Measurements from ENCODE around the gene SETD2. TPM values are rescaled to one million over a fixed set of nuclear protein-coding genes. Genes with fewer than 3 reads are reported as not detected.

SETD2 gene
- total RNA-seq, 2 experiments from 2014 or later: 87.3 to 87.4 TPM

- no peak overlapping the region for H3K4me3 ChIP-seq (ENCODE audit: low read length)
- CTCF ChIA-PET: interaction anchor here (1.2 to 1.9 kb wide), 2 partner anchors 51 to 55 kb away, joined by 3 to 5 read pairs; partner anchors contain the start of gene SETD2
- no peak overlapping the region for H3K27ac Mint-ChIP-seq
Observed at GRCh38 chr3:47113669-47114365, 50.1 kb downstream of the SETD2 start.

GRCh38 chr3:47112997-47113396 lies 50.9 kb downstream of the SETD2 start:
- no peaks in the 10 kb centered on the region for H3K9me3 Mint-ChIP-seq
- intact Hi-C loops (cut with DNase I, micrococcal nuclease): loop anchor here in 1 of 2 experiments (5.0 kb wide), 1 partner anchor 64 kb away; no protein-coding TSS in a partner anchor

More at GRCh38 chr3:47113669-47114365, 50.1 kb downstream of the SETD2 start:
- Mint-ChIP-seq H3K9me3 (no peaks in the 10 kb centered on the region), H3K4me1 (ENCODE audit: low read depth) (peaks cover 19% of the 10 kb centered on the region), H3K4me3 (no peak overlapping the region), H3K27me3 (no peaks in the 10 kb centered on the region), H3K36me3 (ENCODE audit: low read depth) (peaks cover 87% of the 10 kb centered on the region)
- Histone ChIP-seq H3K36me3 (ENCODE audit: insufficient read depth, low read length) (peaks cover 71% of the 10 kb centered on the region), H3K9me3 (ENCODE audit: control insufficient read depth in 1 of 2, insufficient read depth in 1 of 2, low read length in 2 of 2) (no peaks in the 10 kb centered on the region), H3K4me1 (ENCODE audit: insufficient read depth, low read length) (no peaks in the 10 kb centered on the region), H3K27me3 (ENCODE audit: control insufficient read depth in 1 of 2, insufficient read depth in 2 of 2, low read length in 2 of 2) (no peaks in the 10 kb centered on the region), H3K27ac (ENCODE audit: low read depth in 1 of 2, low read length in 2 of 2) (no peak overlapping the region)
- POLR2A ChIA-PET: no interaction called here
- intact Hi-C loops (cut with DNase I, micrococcal nuclease): loop anchor here in 1 of 2 experiments (5.0 kb wide), 1 partner anchor 63 kb away; no protein-coding TSS in a partner anchor
- TF ChIP-seq CTCF (IDR thresholded peaks at IDR 0.05): no peak
- ATAC-seq (ENCODE audit: poor library complexity) (no peak), DNase-seq (no peak)

GRCh38 chr3:47109393-47109792 lies 54.5 kb downstream of the SETD2 start:
- H3K4me1 ChIP-seq (ENCODE audit: insufficient read depth, low read length): no peaks in the 10 kb centered on the region
- H3K4me3 ChIP-seq (ENCODE audit: low read length): no peak overlapping the region
- H3K27ac ChIP-seq (ENCODE audit: low read depth in 1 of 2, low read length in 2 of 2): no peak overlapping the region
- no peaks in the 10 kb centered on the region for H3K9me3 ChIP-seq (ENCODE audit: control insufficient read depth in 1 of 2, insufficient read depth in 1 of 2, low read length in 2 of 2)
- Mint-ChIP-seq H3K27ac (no peak overlapping the region), H3K9me3 (no peaks in the 10 kb centered on the region), H3K4me3 (no peak overlapping the region), H3K4me1 (ENCODE audit: low read depth) (peaks cover 5% of the 10 kb centered on the region), H3K36me3 (ENCODE audit: low read depth) (peaks cover 73% of the 10 kb centered on the region), H3K27me3 (no peaks in the 10 kb centered on the region)
- ChIA-PET CTCF (interaction anchor here (1.2 kb wide), 1 partner anchor 11 kb away, joined by 3 read pairs; no protein-coding TSS in a partner anchor), POLR2A (interaction anchor here (1.2 kb wide), 1 partner anchor 55 kb away, joined by 3 read pairs; the partner anchor contains the start of gene SETD2)
- no peak for ATAC-seq (ENCODE audit: poor library complexity)
- no peak for DNase-seq
- intact Hi-C loops (cut with DNase I, micrococcal nuclease): no loop called here
- no peaks in the 10 kb centered on the region for H3K27me3 ChIP-seq (ENCODE audit: control insufficient read depth in 1 of 2, insufficient read depth in 2 of 2, low read length in 2 of 2)
- H3K36me3 ChIP-seq (ENCODE audit: insufficient read depth, low read length): peaks cover 55% of the 10 kb centered on the region
- no peak for TF ChIP-seq CTCF (IDR thresholded peaks at IDR 0.05)

More at GRCh38 chr3:47112997-47113396, 50.9 kb downstream of the SETD2 start:
- Mint-ChIP-seq H3K4me3 (no peak overlapping the region), H3K36me3 (ENCODE audit: low read depth) (peaks cover 93% of the 10 kb centered on the region), H3K4me1 (ENCODE audit: low read depth) (peaks cover 15% of the 10 kb centered on the region), H3K27me3 (no peaks in the 10 kb centered on the region), H3K27ac (no peak overlapping the region)
- Histone ChIP-seq H3K9me3 (ENCODE audit: control insufficient read depth in 1 of 2, insufficient read depth in 1 of 2, low read length in 2 of 2) (no peaks in the 10 kb centered on the region), H3K36me3 (ENCODE audit: insufficient read depth, low read length) (peaks cover 73% of the 10 kb centered on the region), H3K27ac (ENCODE audit: low read depth in 1 of 2, low read length in 2 of 2) (no peak overlapping the region), H3K4me3 (ENCODE audit: low read length) (no peak overlapping the region), H3K27me3 (ENCODE audit: control insufficient read depth in 1 of 2, insufficient read depth in 2 of 2, low read length in 2 of 2) (no peaks in the 10 kb centered on the region), H3K4me1 (ENCODE audit: insufficient read depth, low read length) (no peaks in the 10 kb centered on the region)
- no peak for TF ChIP-seq CTCF (IDR thresholded peaks at IDR 0.05)
- ChIA-PET POLR2A (no interaction called here), CTCF (no interaction called here)
- ATAC-seq (ENCODE audit: poor library complexity): no peak
- no peak for DNase-seq

Measured in CD4-positive, alpha-beta T cell (primary cell).